ENCODE data around the gene ZNF862.

Gene ZNF862

DNA sequence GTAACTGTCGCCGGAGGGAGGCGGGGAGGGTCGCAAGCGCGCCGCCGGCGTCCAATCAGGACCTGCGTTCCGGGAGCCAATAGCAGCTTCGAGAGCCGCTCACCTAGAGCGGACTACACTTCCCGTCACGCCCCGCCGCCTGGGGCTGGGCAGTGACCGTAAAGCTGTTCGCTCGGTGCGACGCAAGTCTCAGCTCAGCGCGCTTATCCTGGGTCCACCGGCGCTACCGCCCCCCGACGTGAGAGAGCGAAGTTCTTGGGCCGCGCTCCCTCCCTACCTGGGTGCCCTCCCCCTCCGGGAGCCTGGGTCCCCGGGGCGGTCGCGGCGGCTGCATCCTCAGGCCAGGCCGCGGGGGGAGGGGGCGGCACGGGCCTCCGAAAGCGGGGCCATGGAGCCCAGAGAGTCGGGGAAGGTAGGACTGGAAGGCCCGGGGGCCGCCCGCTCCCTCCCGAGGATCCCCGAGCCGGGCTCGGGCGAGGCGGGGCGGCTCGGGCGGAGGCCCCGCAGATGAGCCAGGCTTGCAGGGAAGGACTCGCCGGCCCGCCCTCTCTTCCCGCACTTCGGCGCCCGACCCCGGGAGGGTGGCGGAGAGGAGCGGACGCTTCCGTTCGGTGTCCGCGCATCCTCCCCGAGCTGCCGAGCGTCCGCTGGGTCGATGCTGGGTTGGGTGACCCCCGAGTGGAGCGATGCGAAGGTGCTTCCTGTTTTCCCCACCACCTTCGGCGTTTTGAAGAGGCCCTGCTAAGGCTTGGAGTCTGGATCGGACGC, at the start of gene ZNF862:
ZNF862 (plus strand) TSS at position 152 of the 768 bp plus-strand sequence; CDS start at position 389, 237 bp downstream.
- DNase-seq = peak; percentile 97

DNA sequence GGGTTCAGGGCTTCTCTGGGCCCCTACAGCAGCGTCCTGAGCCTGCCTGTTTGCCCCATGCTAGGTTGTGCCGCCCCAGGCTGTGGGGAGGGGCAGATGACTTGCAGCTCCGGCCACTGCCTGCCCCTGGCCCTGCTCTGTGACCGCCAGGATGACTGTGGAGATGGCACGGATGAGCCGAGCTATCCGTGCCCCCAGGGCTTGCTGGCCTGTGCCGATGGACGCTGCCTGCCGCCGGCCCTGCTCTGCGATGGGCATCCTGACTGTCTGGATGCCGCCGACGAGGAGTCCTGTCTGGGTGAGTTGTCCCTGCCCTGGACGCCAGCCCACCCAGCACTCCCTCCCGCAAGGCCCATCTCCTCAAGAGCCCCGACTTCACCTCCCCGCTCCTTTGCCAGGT, 49.1 kb upstream of the ZNF862 start:
- no peak for DNase-seq

DNA sequence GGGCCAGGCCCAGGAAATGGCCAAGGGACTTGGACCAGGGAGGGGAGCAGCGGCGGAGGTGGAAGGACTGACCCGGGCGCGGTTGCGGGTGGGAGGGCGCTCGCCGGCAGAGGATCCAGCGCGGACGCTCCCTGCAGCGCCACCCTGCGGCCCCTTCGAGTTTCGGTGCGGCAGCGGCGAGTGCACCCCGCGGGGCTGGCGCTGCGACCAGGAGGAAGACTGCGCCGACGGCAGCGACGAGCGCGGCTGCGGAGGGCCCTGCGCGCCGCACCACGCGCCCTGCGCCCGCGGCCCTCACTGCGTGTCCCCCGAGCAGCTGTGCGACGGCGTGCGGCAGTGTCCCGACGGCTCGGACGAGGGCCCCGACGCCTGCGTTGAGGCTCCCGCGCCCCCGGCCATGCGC, 48.0 kb upstream of the ZNF862 start:
- peak; percentile 21 to 27 for DNase-seq

- no peak for DNase-seq
Observed at GRCh38 chr7:149790754-149791360, 47.3 kb upstream of the ZNF862 start.

DNA sequence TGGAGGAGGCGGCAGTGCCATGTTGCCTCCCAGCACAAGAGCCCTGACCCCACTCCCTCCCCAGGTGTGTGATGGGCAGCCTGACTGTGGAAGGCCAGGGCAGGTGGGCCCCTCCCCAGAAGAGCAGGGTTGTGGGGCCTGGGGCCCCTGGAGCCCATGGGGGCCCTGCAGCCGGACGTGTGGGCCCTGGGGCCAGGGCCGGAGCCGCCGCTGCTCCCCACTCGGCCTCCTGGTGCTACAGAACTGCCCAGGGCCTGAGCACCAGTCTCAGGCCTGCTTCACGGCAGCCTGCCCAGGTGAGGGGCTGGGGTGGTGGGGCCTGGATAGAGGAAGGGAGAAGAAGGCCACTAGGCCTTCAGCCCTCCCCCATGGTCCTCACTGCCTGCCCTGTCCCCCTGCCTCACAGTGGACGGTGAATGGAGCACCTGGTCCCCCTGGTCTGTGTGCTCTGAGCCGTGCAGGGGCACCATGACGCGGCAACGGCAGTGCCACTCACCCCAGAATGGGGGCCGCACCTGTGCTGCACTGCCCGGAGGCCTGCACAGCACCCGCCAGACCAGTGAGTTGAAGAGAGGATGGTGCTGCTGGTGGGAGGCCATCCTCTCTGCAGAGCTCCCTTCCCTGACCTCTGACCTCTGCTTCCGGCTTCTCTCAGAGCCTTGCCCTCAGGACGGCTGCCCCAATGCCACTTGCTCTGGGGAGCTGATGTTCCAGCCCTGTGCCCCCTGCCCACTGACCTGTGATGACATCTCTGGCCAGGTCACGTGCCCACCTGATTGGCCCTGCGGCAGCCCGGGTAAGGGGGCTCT, 46.6 kb upstream of the ZNF862 start:
- no peak for DNase-seq

GRCh38 chr7:149792220-149792595, 46.0 kb upstream of the ZNF862 start:
- no peak for DNase-seq

DNA sequence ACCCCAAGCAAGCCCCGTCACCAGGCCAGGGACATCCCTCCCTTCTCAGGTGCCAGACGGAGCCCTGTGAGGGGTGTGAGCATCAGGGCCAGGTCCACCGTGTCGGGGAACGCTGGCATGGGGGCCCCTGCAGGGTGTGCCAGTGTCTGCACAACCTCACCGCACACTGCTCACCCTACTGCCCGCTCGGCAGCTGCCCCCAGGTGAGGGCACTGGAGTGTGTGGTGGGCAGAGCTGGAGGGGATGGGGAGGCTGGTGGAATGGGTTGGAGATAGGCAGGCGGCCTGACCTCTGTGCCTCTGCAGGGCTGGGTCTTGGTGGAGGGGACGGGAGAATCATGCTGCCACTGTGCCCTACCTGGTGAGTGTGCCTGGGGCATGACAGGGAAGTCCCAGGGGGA, 44.9 kb upstream of the ZNF862 start:
- DNase-seq = no peak

GRCh38 chr7:149794661-149795060, 43.5 kb upstream of the ZNF862 start:
- DNase-seq = no peak

- no peak for DNase-seq
Observed at GRCh38 chr7:149795126-149795525, 43.0 kb upstream of the ZNF862 start.

- DNase-seq = no peak
Observed at GRCh38 chr7:149796287-149796860, 41.8 kb upstream of the ZNF862 start.

GRCh38 chr7:149797771-149798170, 40.4 kb upstream of the ZNF862 start:
- no peak for DNase-seq

DNA sequence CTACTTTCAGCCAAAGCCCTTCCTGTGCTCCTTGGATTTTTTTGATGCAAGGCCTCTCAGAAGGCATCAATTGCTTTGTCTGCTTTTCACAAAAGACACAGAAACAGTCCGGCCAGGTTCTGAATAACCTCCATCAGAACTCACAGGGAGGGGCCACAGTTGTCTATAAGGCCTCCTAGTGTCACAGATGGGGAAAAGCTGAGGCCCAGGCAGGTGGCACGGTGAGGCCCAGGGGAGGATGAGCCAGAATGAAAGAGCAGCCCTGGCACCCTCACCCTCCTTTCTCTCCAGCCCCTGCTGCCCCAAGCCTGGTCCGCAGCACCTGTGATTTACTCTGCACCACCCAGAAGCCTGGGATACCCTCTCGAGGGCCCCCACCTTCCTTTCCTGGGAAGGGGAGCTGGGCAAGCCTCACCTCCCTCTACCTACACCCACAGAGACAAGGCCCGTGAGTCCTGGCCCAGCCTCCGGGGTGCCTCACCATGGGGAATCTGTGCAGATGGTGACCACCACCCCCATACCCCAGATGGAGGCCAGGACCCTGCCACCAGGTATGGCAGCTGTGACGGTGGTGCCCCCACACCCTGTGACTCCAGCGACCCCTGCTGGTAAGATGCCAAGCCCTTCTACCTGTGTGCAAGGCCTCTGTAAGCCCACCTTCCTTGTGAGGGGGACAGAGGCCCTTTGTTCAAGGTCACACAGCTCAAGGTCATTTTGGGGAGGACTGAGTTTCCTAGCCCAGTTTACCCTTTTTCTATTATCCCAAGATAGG, 38.6 kb upstream of the ZNF862 start:
- DNase-seq = peak; percentile 56 to 61

GRCh38 chr7:149800169-149800555, 38.0 kb upstream of the ZNF862 start:
- no peak for DNase-seq

DNA sequence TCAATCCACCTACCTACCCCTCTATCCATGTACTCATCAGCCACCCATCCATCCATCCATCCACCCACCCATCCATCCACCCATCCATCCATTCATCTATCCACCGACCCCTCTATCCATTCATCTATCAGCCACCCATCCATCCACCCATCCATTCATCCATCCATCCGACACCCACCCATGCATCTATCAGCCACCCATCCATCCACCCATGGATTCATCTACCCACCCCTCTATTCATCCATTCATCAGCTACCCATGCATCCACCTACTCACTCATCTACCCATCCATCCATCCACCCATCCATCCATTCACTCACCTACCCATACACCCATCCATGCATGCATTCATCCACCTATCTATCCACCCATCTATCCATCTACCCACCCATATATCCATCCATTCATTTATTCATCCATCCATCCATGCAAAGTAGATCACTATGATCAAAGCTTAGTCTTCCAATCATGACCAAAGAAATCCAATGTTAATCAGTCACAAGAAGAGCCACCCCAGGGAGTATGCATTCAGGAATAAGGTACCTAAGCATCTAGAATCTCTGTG, 37.1 kb upstream of the ZNF862 start:
- DNase-seq = no peak

DNA sequence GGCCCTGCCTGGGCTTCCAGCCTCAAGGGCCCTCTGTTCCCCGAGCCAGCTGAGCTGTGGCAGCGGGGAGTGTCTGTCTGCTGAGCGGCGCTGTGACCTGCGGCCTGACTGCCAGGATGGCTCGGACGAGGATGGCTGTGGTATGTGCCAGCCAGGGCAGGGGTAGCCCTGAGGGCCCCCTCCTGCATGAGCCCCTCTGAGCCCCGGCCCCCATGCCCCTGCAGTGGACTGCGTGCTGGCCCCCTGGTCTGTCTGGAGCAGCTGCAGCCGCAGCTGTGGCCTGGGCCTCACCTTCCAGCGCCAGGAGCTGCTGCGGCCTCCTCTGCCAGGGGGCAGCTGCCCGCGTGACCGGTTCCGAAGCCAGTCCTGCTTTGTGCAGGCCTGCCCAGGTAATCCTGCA, 36.4 kb upstream of the ZNF862 start:
- no peak for DNase-seq

DNA sequence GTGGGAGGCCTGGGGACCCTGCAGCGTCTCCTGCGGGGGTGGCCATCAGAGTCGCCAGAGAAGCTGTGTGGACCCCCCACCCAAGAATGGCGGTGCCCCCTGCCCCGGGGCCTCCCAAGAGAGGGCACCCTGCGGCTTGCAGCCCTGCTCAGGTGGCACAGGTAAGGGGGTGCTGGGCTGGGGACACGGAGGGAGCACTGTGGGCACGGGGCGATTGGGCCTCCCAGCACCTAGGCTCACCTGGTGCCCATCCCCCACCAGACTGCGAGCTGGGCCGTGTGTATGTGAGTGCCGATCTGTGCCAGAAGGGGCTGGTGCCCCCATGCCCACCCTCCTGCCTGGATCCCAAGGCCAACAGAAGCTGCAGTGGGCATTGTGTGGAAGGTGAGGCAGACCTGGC, 35.2 kb upstream of the ZNF862 start:
- DNase-seq = no peak

GRCh38 chr7:149803551-149804074, 34.6 kb upstream of the ZNF862 start:
- no peak for DNase-seq

- no peak for DNase-seq
Observed at GRCh38 chr7:149804106-149804505, 34.1 kb upstream of the ZNF862 start.

DNA sequence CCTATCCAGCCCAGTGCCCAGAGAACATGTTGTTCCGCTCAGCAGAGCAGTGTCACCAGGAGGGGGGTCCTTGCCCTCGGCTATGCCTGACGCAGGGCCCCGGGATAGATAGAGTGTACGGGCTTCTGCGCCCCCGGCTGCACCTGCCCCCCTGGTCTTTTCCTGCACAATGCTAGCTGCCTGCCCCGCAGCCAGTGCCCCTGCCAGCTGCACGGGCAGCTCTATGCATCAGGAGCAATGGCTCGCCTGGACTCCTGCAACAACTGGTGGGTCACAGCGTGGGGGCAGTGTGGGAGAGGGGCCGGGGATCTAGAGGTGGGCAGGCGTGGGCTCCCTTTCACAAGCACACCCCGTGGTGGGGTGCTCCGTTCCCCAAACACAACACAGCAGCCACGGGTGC, 31.4 kb upstream of the ZNF862 start:
- DNase-seq = no peak

- DNase-seq = no peak
Observed at GRCh38 chr7:149808311-149808710, 29.9 kb upstream of the ZNF862 start.

GRCh38 chr7:149809215-149809614, 29.0 kb upstream of the ZNF862 start:
- no peak for DNase-seq

DNA sequence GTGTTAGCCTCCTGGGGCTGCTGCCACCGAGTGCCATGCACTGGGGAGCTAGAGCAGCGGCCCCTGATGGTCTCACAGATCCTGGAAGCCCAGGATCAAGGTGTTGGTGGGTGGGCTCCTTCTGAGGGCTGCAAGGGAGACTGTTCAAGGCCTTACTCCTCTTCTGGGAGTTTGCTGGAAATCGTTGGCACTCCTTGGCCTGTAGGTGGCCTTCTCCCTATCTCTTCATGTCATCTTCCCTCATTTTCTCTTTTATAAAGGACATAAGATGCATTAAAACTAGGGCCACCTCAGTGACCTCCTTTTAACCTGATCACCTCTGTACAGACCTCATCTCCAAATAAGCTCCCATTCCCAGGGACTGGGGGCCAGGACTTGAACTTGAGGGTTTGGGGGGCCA, 27.0 kb upstream of the ZNF862 start:
- DNase-seq = no peak

Measured in CD4-positive, alpha-beta T cell treated with Interleukin-1 beta for 1 hour (primary cell).